HG03108 (cell line): ENCODE measurements around the gene RPS26.
"Not testable (repeated sequence)": the region's sequence is repeated elsewhere in the genome, so short reads cannot be mapped to it uniquely, and the experiment has no call there.

Experiments
- ATAC-seq: cut with Tn5 transposase; IDR thresholded peaks from one replicate; pipeline ENCODE4 v1.9.1; 2021; ENCODE audit warnings: moderate library complexity; ENCODE audit not compliant: unreplicated experiment

RPS26 gene

GRCh38 chr12:56074396-56074795 lies 32.7 kb downstream of the RPS26 start:
- no peak for ATAC-seq

GRCh38 chr12:56077966-56078365 lies 36.2 kb downstream of the RPS26 start:
- not testable (repeated sequence) for ATAC-seq

- no peak for ATAC-seq
Measured at GRCh38 chr12:56078427-56078826, 36.7 kb downstream of the RPS26 start.

- peak; percentile 57 for ATAC-seq
Measured at GRCh38 chr12:56078931-56079722, 37.4 kb downstream of the RPS26 start.

GRCh38 chr12:56079723-56080555 lies 38.2 kb downstream of the RPS26 start, which contains the start of gene ERBB3:
Gene ERBB3, plus strand, starts transcription at chr12:56080165. Its CDS starts 136 bp downstream, at chr12:56080301.
- ATAC-seq: no peak

- ATAC-seq: no peak
Measured at GRCh38 chr12:56080556-56081138, 38.9 kb downstream of the RPS26 start.

- no peak for ATAC-seq
Measured at GRCh38 chr12:56081393-56082347, 40.0 kb downstream of the RPS26 start.

- ATAC-seq: no peak
Measured at GRCh38 chr12:56082382-56082781, 40.7 kb downstream of the RPS26 start.

GRCh38 chr12:56082967-56083366 lies 41.2 kb downstream of the RPS26 start:
- ATAC-seq: no peak

GRCh38 chr12:56084958-56085543 lies 43.3 kb downstream of the RPS26 start:
- ATAC-seq: no peak

- ATAC-seq: no peak
Measured at GRCh38 chr12:56086096-56086495, 44.4 kb downstream of the RPS26 start.

GRCh38 chr12:56086608-56087007 lies 44.9 kb downstream of the RPS26 start:
- ATAC-seq: no peak

- no peak for ATAC-seq
Measured at GRCh38 chr12:56087220-56087619, 45.5 kb downstream of the RPS26 start.
